Measurements from ENCODE around the gene DPH5.
A peak's percentile ranks its signal among the peaks of the same experiment; 100 is the strongest.
"Not testable (repeated sequence)": the region's sequence is repeated elsewhere in the genome, so short reads cannot be mapped to it uniquely, and the experiment has no call there.

DPH5 gene, protein sequence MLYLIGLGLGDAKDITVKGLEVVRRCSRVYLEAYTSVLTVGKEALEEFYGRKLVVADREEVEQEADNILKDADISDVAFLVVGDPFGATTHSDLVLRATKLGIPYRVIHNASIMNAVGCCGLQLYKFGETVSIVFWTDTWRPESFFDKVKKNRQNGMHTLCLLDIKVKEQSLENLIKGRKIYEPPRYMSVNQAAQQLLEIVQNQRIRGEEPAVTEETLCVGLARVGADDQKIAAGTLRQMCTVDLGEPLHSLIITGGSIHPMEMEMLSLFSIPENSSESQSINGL

DNA sequence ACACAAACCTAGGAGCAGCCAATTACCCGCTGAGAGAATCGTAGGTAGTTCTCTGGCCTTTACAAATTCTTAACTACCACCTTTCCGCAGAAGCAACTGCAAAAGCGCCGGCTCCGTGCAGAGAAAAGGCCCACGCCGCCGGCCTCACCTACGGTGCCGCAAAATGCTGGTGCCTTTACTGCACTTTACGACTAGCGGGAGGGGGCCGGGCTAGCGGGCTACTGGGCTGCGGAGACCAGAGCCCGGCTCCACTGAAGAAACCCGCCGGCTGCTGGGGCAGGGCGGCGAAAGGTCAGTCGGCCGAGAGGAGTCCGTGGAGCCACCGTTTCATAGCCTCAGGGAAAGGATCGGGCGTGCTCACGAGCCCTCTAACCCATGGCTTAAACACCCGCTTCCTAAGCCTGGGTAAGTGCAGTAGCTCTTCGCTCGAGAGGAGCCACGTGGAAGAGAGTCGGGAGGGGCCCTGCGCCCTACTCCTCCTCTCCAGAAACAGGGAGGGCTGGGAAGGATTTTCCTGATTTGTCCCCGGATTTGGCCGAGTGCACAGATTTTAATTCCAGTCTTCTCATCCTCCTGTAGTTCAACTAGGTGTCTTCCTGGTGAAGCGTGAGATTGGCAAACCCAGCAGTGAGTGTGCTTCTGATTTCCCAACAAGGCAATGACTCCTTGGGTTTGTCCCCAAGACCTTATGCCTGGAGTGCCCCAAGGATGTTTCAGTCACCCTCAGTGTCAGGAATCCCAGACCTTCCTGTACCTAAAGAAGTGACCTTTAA is at the start of gene DPH5:
Gene DPH5, minus strand, starts transcription at position 128 of the 773 bp plus-strand sequence. CDS start 341 bp downstream, outside the sequence.
- peak; percentile 77 to 85 for DNase-seq (ENCODE audit: low read depth in 2 of 2)

DNA sequence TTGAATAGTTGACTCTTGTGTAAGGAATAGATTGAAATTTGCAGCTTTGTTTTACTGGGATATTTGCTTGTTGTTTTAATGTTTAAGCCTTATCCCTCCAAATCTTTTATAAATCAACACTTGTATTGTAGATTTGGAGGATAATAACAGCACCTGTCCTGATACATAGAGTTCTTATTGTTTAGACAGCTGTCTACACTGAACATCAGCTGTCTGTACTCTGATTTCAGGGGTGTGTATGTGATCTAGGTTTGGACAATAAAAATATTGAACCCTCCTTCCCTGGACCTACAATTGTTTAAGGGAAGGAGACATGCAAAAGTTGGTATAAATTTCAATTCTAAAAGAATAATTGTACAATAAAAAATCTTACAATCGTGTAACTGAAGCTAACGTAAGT is 48.3 kb upstream of the DPH5 start:
- no peak for DNase-seq (ENCODE audit: low read depth in 2 of 2)

GRCh38 chr1:101071470-101071891 is 45.9 kb upstream of the DPH5 start:
- no peak for DNase-seq (ENCODE audit: low read depth in 2 of 2)

DNA sequence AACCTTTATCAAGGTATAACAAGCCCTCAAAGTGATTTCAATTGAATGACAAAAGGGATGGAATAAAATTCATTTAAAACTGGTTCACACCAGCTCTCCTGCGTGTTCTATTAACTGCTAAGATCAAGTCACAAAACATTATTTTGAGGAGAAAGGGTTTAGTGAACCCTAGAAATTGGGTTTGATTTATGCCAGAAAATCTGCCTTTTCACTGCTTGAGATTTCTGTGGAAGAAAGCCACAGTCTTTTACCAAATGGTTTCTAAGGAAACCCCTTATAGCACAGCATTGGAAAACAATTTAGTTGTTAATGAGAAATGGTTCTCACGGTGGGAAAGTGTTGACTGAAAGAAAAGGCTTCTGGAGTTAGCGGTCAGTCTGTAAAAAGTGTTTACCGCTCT is 43.6 kb upstream of the DPH5 start:
- DNase-seq (ENCODE audit: low read depth in 2 of 2): no peak

DNA sequence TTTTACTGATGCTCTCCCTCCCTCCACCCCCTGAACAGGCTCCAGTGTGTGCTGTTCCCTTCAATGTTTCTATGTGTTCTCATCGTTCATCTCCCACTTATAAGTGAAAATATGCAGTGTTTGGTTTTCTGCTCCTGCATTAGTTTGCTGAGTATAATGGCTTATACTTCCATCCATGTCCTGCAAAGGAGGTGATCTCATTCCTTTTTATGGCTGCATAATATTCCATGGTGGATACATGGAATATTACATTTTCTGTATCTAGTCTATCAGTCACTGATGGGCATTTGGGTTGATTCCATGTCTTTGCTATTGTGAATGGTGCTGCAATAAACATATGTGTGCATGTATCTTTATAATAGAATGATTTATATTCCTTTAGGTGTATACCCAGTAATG is 41.4 kb upstream of the DPH5 start:
- DNase-seq (ENCODE audit: low read depth in 2 of 2): not testable (repeated sequence)

GRCh38 chr1:101066260-101066936 is 40.8 kb upstream of the DPH5 start:
- DNase-seq (ENCODE audit: low read depth in 2 of 2): no peak

- DNase-seq (ENCODE audit: low read depth in 2 of 2): no peak
Observed at GRCh38 chr1:101065575-101065974, 40.0 kb upstream of the DPH5 start.

- no peak for DNase-seq (ENCODE audit: low read depth in 2 of 2)
Observed at GRCh38 chr1:101064697-101065096, 39.1 kb upstream of the DPH5 start.

GRCh38 chr1:101060992-101061391 is 35.4 kb upstream of the DPH5 start:
- DNase-seq (ENCODE audit: low read depth in 2 of 2): no peak

- no peak for DNase-seq (ENCODE audit: low read depth in 2 of 2)
Observed at GRCh38 chr1:101059945-101060542, 34.5 kb upstream of the DPH5 start.

DNA sequence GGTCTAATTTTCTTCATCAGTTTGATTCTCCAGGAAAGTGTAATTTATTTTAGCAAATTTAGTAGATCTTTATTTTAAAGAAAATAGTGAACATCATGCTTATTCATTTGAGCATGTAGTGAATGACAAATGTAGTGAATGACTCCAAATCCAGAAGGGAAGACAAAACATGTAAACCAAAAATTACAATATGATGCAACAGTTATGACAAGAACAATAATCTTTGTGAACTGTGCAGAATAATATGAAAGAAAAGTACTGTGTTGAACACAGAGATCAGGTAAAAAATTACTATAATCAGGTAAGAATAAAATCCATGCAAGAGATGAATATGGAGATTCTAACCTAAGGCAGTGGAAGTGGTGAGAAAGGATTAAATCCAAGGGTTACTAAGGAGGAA is 30.0 kb upstream of the DPH5 start:
- no peak for DNase-seq (ENCODE audit: low read depth in 2 of 2)

- no peak for DNase-seq (ENCODE audit: low read depth in 2 of 2)
Observed at GRCh38 chr1:101051688-101052638, 26.4 kb upstream of the DPH5 start.

DNA sequence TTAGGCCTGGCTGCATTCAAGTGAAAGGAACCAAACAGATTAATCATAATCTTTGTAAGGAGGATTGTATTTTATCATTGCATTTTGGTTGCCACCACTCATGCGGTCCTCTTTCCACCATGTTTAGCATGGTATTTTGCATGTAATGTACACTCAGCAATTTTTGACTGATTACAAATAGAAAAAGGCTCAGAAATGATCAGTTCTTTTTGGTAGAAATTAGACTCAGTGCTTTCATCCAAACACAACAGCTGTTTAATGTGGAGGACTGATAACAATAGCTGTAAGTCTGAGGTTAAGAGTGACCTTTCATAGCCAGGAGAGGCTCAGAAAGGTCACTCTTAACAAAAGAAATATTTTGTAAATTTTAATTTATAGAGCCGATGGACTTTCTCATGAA is 25.3 kb upstream of the DPH5 start:
- DNase-seq (ENCODE audit: low read depth in 2 of 2): no peak

DNA sequence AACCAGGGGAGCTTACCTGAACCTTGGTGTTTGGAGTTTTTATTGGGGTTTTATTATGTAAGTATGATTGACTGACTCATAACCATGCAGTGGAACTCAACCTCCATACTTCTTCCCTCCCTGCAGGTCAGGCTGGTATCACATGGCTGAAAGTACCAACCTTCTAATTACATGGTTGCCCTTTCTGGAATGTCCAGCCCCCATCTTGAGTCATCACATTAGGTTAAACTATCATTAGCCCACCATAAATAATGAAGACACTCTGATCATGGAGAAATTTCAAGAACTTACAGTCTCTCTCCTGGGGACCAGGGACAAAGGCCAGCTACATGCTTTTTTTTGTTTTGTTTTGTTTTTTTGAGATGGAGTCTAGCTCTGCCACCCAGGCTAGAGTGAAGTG is 19.2 kb upstream of the DPH5 start:
- no peak for DNase-seq (ENCODE audit: low read depth in 2 of 2)

DNA sequence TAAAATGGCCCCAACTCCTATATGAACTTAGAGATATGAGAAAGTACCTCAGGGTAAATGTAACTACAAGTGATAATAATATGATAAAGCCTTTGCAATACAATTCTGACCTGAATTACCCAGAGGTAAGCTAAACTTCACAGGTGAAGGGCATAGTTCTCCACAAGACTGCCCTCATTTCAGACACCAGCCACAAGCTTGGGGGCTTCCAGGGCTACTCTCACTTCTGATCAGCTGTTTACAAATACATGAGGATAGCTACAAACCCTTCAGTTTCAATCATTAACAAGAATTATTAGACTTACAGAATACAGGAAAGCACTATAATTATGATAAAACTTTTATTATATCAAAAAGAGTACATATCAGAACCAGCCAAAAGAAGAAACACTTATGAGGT is 18.7 kb upstream of the DPH5 start:
- DNase-seq (ENCODE audit: low read depth in 2 of 2): no peak

DNA sequence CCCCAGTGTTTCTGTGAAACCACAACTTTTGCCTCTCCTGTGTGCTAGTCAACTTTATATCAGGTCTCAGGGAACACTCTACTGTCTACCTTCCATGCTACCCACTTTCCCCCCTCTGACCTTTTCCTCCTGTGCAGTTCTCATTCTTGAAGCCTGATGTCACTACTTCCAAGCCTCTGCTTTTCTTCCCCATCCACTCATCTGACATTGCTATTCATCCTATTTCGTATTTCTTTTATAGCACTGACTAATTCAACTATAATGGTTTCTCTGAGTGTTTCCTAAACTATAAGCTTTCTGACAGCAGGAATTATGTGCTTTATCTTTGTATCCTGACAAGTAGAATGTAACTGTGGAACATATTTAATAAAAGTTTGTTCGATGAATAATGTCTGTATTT is 18.2 kb upstream of the DPH5 start:
- no peak for DNase-seq (ENCODE audit: low read depth in 2 of 2)

DNA sequence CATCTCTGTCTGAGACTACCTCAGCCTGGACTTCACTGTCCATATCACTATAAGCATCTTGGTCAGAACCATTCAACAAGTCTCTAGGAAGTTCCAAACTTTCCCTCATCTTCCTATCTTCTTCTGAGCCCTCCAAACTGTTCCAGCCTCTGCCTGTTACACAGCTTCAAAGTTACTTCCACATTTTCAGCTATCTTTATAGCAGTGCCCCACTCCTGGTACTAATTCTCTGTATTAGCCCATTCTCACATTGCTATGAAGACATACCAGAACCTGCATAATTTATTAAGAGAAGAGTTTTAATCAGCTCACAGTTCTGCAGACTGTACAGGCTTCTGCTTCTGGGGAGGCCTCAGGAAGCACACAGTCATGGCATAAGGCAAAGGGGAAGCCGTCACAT is 15.7 kb upstream of the DPH5 start:
- no peak for DNase-seq (ENCODE audit: low read depth in 2 of 2)

- DNase-seq (ENCODE audit: low read depth in 2 of 2): no peak
Observed at GRCh38 chr1:101040666-101041065, 15.1 kb upstream of the DPH5 start.

DNA sequence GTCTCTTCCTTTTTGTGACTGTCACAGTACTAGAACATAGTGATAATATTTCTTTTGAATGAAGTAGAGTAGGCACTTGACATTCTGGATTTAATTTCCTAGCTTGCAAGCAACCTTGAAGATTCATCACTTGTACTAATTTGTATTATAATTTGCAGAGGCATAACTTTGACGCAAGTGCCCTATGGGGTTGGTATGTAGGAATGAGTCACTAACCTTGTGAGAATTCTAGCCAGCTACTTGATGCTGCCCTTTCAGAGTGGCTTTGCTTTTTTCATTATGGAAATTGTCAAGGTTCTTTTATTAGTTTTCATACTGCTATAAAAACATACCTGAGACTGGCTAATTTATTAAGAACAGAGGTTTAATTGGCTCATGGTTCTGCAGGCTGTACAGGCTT is 13.7 kb upstream of the DPH5 start:
- DNase-seq (ENCODE audit: low read depth in 2 of 2): no peak

DNA sequence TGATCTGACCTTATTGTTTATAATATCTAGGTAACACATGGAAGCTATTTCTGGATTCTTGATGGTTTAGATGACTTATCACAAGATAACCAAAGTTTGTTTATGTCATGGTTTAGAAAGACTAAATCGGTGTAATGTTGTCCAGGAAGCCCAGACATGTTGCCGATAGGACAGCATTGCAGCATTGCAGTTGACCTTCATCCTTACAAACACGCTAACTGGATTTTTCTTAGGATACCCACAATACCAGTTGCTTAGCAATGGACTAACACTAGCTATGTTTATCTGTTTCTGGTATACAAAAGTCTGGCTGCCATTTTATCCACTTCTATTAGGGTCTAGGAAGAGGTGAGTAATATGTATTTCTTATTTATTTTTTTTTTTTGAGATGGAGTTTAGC is 11.7 kb upstream of the DPH5 start:
- no peak for DNase-seq (ENCODE audit: low read depth in 2 of 2)

- DNase-seq (ENCODE audit: low read depth in 2 of 2): no peak
Observed at GRCh38 chr1:101033017-101033416, 7.4 kb upstream of the DPH5 start.
